Glutamatergic neuron (in vitro differentiated cells): ENCODE results near the gene CD300A. TPM values are rescaled to one million over a fixed set of nuclear protein-coding genes. Genes with fewer than 3 reads are reported as not detected.

Source experiments
- DNase-seq: peaks from one replicate; pipeline ENCODE4 v3.0.0; 2022
- H3K27ac Mint-ChIP-seq: one replicate; pipeline ENCODE4 v1.8.0; 2020; ENCODE audit warnings: mild to moderate bottlenecking, mixed read lengths, inconsistent platforms; ENCODE audit not compliant: unreplicated experiment
- H3K27me3 Mint-ChIP-seq: one replicate; pipeline ENCODE4 v1.8.0; 2020; ENCODE audit warnings: mild to moderate bottlenecking, moderate library complexity, mixed read lengths, inconsistent platforms; ENCODE audit not compliant: unreplicated experiment
- H3K36me3 Mint-ChIP-seq: one replicate; pipeline ENCODE4 v1.8.0; 2020; ENCODE audit warnings: mild to moderate bottlenecking, mixed read lengths, inconsistent platforms; ENCODE audit not compliant: unreplicated experiment
- H3K4me1 Mint-ChIP-seq: one replicate; pipeline ENCODE4 v1.8.0; 2020; ENCODE audit warnings: mild to moderate bottlenecking, low read depth, mixed read lengths, inconsistent platforms; ENCODE audit not compliant: unreplicated experiment
- H3K4me3 Mint-ChIP-seq: one replicate; pipeline ENCODE4 v1.8.0; 2020; ENCODE audit warnings: mild to moderate bottlenecking, mixed read lengths, inconsistent platforms; ENCODE audit not compliant: unreplicated experiment
- H3K9me3 Mint-ChIP-seq: one replicate; pipeline ENCODE4 v1.8.0; 2020; ENCODE audit warnings: mild to moderate bottlenecking, moderate library complexity, mixed read lengths, inconsistent platforms; ENCODE audit not compliant: unreplicated experiment
- long read RNA-seq: library from polyadenylated mRNA; unstranded; transcript quantifications from one replicate; pipeline ENCODE4 v2.0.0, GENCODE V29; 2020; ENCODE audit not compliant: unreplicated experiment
- total RNA-seq: library from RNA; stranded (reverse); fragmentation: NEBNext Ultra II Directional; extraction: Animal tissue kit (Norgen Biotek cat#: 25700); gene quantifications from one replicate; pipeline ENCODE4 v1.2.1, GENCODE V29; 2021; ENCODE audit not compliant: unreplicated experiment
- TF ChIP-seq, protein P1 (sequence below): fragments of 200-600 bp; sonication (generic); IDR thresholded peaks from one replicate; pipeline ENCODE4 v1.5.0; 2021; ENCODE audit not compliant: partially characterized antibody, unreplicated experiment

The CD300A gene
- 0.25 TPM for total RNA-seq
- long read RNA-seq: 0 reads

- H3K4me3 Mint-ChIP-seq: no peak within 1 kb of the TSS
- no peaks in the 10 kb centered on the region for H3K36me3 Mint-ChIP-seq
- no peak for DNase-seq
Observed at GRCh38 chr17:74466111-74466827, at the start of gene CD300A. CD300A (plus strand) TSS chr17:74466634; CDS start chr17:74466704, 70 bp downstream.

GRCh38 chr17:74417178-74418045 lies 49.0 kb upstream of the CD300A start:
- Mint-ChIP-seq H3K36me3 (no peaks in the 10 kb centered on the region), H3K27me3 (peaks cover 8% of the 10 kb centered on the region), H3K9me3 (peaks cover 3% of the 10 kb centered on the region), H3K27ac (peak overlapping the region; percentile 6), H3K4me3 (no peak overlapping the region), H3K4me1 (peaks cover 5% of the 10 kb centered on the region)
- peak; percentile 24 for DNase-seq
- TF ChIP-seq, protein P1, sequence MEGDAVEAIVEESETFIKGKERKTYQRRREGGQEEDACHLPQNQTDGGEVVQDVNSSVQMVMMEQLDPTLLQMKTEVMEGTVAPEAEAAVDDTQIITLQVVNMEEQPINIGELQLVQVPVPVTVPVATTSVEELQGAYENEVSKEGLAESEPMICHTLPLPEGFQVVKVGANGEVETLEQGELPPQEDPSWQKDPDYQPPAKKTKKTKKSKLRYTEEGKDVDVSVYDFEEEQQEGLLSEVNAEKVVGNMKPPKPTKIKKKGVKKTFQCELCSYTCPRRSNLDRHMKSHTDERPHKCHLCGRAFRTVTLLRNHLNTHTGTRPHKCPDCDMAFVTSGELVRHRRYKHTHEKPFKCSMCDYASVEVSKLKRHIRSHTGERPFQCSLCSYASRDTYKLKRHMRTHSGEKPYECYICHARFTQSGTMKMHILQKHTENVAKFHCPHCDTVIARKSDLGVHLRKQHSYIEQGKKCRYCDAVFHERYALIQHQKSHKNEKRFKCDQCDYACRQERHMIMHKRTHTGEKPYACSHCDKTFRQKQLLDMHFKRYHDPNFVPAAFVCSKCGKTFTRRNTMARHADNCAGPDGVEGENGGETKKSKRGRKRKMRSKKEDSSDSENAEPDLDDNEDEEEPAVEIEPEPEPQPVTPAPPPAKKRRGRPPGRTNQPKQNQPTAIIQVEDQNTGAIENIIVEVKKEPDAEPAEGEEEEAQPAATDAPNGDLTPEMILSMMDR: no peak

More at GRCh38 chr17:74466111-74466827, at the start of gene CD300A:
- Mint-ChIP-seq H3K27ac (no peak within 1 kb of the TSS), H3K27me3 (peaks cover 4% of the 10 kb centered on the region), H3K4me1 (peaks cover 8% of the 10 kb centered on the region), H3K9me3 (peaks cover 3% of the 10 kb centered on the region)
- TF ChIP-seq, protein P1: no peak

- Mint-ChIP-seq H3K27me3 (peaks cover 8% of the 10 kb centered on the region), H3K36me3 (no peaks in the 10 kb centered on the region), H3K4me3 (no peak overlapping the region), H3K4me1 (peaks cover 11% of the 10 kb centered on the region), H3K27ac (no peak overlapping the region), H3K9me3 (peaks cover 3% of the 10 kb centered on the region)
- no peak for DNase-seq
- TF ChIP-seq, protein P1: no peak
Observed at GRCh38 chr17:74419928-74420411, 46.5 kb upstream of the CD300A start.

GRCh38 chr17:74424117-74424516 lies 42.3 kb upstream of the CD300A start:
- peak overlapping the region; percentile 45 for H3K27ac Mint-ChIP-seq
- H3K36me3 Mint-ChIP-seq: no peaks in the 10 kb centered on the region
- TF ChIP-seq, protein P1: no peak
- no peak for DNase-seq
- H3K9me3 Mint-ChIP-seq: peaks cover 6% of the 10 kb centered on the region
- H3K27me3 Mint-ChIP-seq: peaks cover 7% of the 10 kb centered on the region
- H3K4me3 Mint-ChIP-seq: peak overlapping the region; percentile 44
- peaks cover 15% of the 10 kb centered on the region for H3K4me1 Mint-ChIP-seq

GRCh38 chr17:74424657-74425056 lies 41.8 kb upstream of the CD300A start:
- Mint-ChIP-seq H3K4me3 (peak overlapping the region; percentile 44), H3K4me1 (peaks cover 18% of the 10 kb centered on the region), H3K9me3 (peaks cover 6% of the 10 kb centered on the region), H3K27ac (peak overlapping the region; percentile 45), H3K27me3 (peaks cover 7% of the 10 kb centered on the region), H3K36me3 (no peaks in the 10 kb centered on the region)
- DNase-seq: peak; percentile 52
- TF ChIP-seq, protein P1: no peak
